GM12892 (cell line): ENCODE data around the gene SH3BP4.

ENCODE experiments used
- POLR2A ChIP-seq: IDR thresholded peaks from 2 replicates; pipeline ENCODE4 v1.6.1; 2011; ENCODE audit warnings: low read depth, low read length, control low read depth
- POLR2AphosphoS5 ChIP-seq: IDR thresholded peaks from 2 replicates; pipeline ENCODE4 v1.6.1; 2011; ENCODE audit warnings: low read depth, low read length, control low read depth

- TF ChIP-seq POLR2A (no peak), POLR2AphosphoS5 (no peak)
These were observed 80.6 kb downstream of the SH3BP4 start for GRCh38 chr2:235032466-235032865.
